ENCODE results near the gene SPDEF. TPM values are rescaled to one million over a fixed set of nuclear protein-coding genes. Genes with fewer than 3 reads are reported as not detected.
A peak's percentile ranks its signal among the peaks of the same experiment; 100 is the strongest.

Gene SPDEF
- total and polyA plus RNA-seq, 5 experiments from 2014 or later, result not detected

DNA sequence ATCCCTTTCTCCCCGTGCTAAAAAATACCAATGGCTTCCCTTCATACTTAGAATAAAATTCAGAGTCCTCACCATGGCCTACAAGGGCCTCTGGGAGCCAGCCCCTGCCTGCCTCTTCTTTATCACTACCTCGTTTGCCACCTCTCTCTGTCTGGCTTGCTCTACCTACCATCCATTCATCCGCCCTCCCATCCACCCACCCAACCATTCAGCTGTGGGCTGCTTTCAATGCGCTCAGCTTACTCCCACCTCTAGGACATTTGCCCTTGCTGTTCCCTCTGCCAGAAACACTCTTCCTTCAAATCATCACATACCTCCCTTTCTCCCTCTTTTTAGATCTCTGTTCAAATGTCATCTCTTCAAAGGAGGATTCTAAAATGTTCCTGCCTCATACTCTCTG, 45.8 kb downstream of the SPDEF start:
- H3K36me3 Mint-ChIP-seq, result peaks cover 0 to 4% (median 0%) of the 10 kb centered on the region in 3 donors
- peak in 1 of 10 donors; percentile 50 for DNase-seq
- POLR2A ChIA-PET, result no interaction called here
- no peak overlapping the region for H3K27ac Mint-ChIP-seq
- ATAC-seq, result no peak
- no peak overlapping the region for H3K4me3 Mint-ChIP-seq
- peaks cover 0 to 14% (median 7%) of the 10 kb centered on the region in 5 donors for H3K27me3 Mint-ChIP-seq
- H3K4me1 Mint-ChIP-seq, result no peaks in the 10 kb centered on the region
- peaks cover 0 to 7% (median 4%) of the 10 kb centered on the region in 9 donors for H3K9me3 Mint-ChIP-seq

DNA sequence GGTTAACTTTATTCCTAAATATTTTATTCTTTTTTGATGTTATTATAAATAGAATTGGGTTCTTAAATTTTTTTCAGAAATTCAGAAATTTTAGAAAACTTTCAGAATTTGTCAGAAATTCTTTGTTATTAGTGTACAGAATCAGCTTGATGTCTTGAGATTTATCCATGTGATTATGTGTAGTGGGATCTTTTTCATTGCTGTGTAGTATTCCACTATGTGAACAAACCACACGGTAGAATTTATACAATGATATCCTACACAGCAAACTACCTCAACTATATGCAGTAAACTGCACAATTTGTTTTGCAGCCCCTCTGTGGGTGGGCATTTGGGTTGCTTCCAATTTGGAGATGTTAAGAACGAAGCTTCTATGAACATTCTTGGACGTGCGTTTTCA, 46.3 kb downstream of the SPDEF start:
- no peak overlapping the region for H3K4me3 Mint-ChIP-seq
- peaks cover 0 to 14% (median 7%) of the 10 kb centered on the region in 5 donors for H3K27me3 Mint-ChIP-seq
- peaks cover 0 to 7% (median 4%) of the 10 kb centered on the region in 9 donors for H3K9me3 Mint-ChIP-seq
- no peaks in the 10 kb centered on the region for H3K4me1 Mint-ChIP-seq
- POLR2A ChIA-PET, result no interaction called here
- H3K36me3 Mint-ChIP-seq, result peaks cover 0 to 4% (median 0%) of the 10 kb centered on the region in 3 donors
- DNase-seq (no peak), ATAC-seq (no peak)
- no peak overlapping the region for H3K27ac Mint-ChIP-seq

DNA sequence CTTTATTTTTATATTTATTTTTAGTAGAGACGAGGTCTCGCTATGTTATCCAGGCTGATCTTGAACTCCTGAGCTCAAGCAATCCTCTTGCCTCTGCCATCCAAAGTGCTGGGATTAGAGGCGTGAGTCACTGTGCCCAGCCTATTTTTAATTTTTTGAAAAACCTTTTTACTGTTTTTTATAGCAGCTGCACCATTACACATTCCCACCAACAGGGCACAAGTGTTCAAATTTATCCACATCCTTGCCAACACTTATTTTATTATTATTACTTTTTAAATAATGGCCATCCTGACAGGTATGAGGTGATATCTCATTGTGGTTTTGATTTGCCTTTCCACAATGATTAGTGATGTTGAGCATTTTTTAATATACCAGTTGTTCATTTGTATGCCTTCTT, 47.7 kb downstream of the SPDEF start:
- Mint-ChIP-seq H3K9me3 (peaks cover 0 to 7% (median 4%) of the 10 kb centered on the region in 9 donors), H3K4me1 (no peaks in the 10 kb centered on the region), H3K27me3 (peaks cover 0 to 4% (median 1%) of the 10 kb centered on the region in 5 donors), H3K4me3 (no peak overlapping the region), H3K27ac (no peak overlapping the region), H3K36me3 (peaks cover 0 to 4% (median 0%) of the 10 kb centered on the region in 3 donors)
- DNase-seq, result no peak
- ATAC-seq, result no peak
- POLR2A ChIA-PET, result no interaction called here

DNA sequence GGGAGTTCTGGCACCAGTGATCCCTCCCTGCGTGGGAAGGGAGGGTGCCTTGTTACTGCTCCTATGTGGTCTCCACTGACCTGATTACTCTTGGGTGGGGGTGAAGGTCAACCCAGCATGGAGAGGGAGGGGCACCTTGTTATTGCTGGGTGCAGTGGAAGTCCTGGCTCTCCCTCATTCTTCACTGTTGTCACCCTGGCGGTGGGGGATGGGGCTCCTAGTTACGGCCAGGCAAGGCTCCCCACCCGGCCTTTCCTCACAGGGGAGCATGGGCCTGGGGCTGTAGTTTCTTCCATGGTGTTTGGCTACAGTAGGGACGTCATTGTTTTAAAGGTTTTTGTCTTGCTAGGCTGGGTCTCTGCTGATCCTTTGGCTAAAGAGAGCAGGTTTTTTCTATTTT, 49.4 kb downstream of the SPDEF start:
- Mint-ChIP-seq H3K4me1 (no peaks in the 10 kb centered on the region), H3K9me3 (peaks cover 0 to 12% (median 4%) of the 10 kb centered on the region in 9 donors), H3K4me3 (no peak overlapping the region), H3K27me3 (peaks cover 0 to 2% (median 1%) of the 10 kb centered on the region in 5 donors), H3K27ac (peak overlapping the region in 1 of 10 donors; percentile 20), H3K36me3 (peaks cover 0 to 4% (median 2%) of the 10 kb centered on the region in 3 donors)
- DNase-seq, result no peak
- POLR2A ChIA-PET, result no interaction called here
- ATAC-seq, result no peak

DNA sequence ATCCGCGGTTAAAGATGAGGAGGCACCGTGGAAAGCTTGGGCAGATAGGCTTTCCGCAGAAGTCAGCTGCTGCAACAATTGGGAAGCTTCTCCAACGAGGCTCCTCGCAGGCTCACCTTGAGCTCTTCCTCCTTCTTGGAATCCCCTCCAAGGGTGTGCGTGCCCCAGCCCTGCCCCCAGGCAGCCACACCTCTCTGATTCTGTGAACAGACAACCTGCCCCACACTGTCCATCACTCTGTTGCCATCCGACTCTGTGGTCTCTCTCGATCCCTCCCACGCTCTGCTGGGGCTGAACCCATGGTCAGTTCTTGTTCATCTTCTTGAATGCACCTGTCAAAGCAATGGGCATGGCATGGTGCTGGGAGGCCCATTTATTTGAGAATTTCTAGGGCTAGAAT, 58.7 kb downstream of the SPDEF start:
- Mint-ChIP-seq H3K9me3 (peaks cover 0 to 25% (median 2%) of the 10 kb centered on the region in 9 donors), H3K36me3 (peaks cover 0 to 2% (median 0%) of the 10 kb centered on the region in 3 donors), H3K4me3 (no peak overlapping the region), H3K27me3 (peaks cover 0 to 3% (median 0%) of the 10 kb centered on the region in 5 donors), H3K4me1 (no peaks in the 10 kb centered on the region), H3K27ac (peak overlapping the region in 1 of 10 donors; percentile 47)
- POLR2A ChIA-PET, result no interaction called here
- no peak for DNase-seq
- ATAC-seq, result no peak

DNA sequence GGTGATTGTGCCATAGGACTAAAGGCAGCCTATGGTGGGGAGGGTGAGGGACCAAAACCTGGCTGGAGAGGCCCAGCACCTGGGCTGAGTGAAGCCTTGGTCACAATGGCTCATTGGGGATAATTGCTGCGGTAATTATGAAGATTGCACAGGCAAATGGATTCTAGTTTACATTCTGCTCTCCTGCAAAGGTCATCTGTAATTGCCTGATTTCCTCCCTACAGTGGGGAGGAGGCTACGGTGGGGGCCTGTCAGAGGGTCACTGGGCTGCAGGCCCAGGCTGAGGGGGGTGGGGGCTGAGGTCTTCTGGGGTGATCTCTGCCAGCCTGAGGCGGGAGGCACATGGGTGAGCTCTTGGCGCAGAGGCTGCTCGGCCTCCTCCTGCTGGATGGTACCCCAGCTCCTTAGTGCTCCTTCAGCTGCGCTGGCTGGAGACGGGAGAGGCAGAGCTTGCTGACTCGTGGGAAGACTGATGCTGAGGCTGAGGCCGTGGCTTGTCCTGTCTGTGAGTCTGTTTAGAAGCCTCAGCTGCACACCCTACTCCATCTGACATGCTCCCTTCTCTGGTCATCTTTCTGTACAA, 59.9 kb downstream of the SPDEF start:
- Mint-ChIP-seq H3K9me3 (peaks cover 0 to 22% (median 0%) of the 10 kb centered on the region in 9 donors), H3K27me3 (peaks cover 0 to 3% (median 0%) of the 10 kb centered on the region in 5 donors), H3K36me3 (no peaks in the 10 kb centered on the region), H3K27ac (no peak overlapping the region), H3K4me3 (no peak overlapping the region), H3K4me1 (no peaks in the 10 kb centered on the region)
- POLR2A ChIA-PET, result no interaction called here
- ATAC-seq, result no peak
- DNase-seq, result no peak

DNA sequence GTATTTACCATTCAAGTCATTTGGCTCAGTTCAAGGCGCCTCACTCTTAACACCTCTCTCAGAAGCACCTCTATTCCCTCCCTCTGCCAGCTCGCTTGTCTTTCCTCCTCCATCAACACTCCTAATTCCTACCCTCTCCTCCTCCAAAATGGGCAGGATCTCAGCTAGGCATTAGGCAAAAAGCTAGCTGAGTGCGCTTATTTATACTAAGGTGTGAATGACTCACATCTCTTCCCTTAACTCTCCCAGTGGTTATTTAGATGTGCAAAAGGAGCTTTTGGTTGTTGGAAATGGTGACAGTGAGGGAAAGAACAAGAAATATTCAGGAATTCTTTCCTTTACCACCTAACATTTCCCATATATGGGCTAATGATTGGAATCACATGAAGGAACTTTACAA, 61.2 kb downstream of the SPDEF start:
- DNase-seq, result no peak
- no peaks in the 10 kb centered on the region for H3K4me1 Mint-ChIP-seq
- H3K36me3 Mint-ChIP-seq, result no peaks in the 10 kb centered on the region
- peaks cover 0 to 9% (median 0%) of the 10 kb centered on the region in 9 donors for H3K9me3 Mint-ChIP-seq
- peaks cover 0 to 3% (median 0%) of the 10 kb centered on the region in 5 donors for H3K27me3 Mint-ChIP-seq
- POLR2A ChIA-PET, result no interaction called here
- ATAC-seq, result no peak
- no peak overlapping the region for H3K4me3 Mint-ChIP-seq
- no peak overlapping the region for H3K27ac Mint-ChIP-seq

DNA sequence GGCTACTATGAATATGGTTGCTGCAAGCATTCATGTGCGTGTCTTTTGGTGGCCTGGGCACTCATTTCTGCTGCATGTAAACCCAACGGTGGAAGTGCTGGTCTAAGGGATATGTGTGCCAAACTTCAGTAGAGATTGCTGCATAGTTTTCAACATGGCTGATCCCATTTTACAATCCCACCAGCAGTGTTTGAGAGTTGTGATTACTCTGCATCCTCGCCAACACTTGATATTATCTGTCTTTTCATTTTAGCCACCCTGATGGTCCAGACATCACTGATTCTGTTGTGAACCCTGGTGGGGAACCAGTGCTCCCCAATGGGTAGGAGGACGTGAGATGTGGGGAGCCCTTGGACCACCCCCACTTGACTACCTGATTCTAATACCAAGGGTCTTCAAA, 62.8 kb downstream of the SPDEF start:
- no peak for ATAC-seq
- Mint-ChIP-seq H3K4me3 (no peak overlapping the region), H3K9me3 (no peaks in the 10 kb centered on the region), H3K27ac (no peak overlapping the region), H3K4me1 (no peaks in the 10 kb centered on the region), H3K27me3 (peaks cover 0 to 3% (median 0%) of the 10 kb centered on the region in 5 donors), H3K36me3 (no peaks in the 10 kb centered on the region)
- POLR2A ChIA-PET, result no interaction called here
- no peak for DNase-seq

DNA sequence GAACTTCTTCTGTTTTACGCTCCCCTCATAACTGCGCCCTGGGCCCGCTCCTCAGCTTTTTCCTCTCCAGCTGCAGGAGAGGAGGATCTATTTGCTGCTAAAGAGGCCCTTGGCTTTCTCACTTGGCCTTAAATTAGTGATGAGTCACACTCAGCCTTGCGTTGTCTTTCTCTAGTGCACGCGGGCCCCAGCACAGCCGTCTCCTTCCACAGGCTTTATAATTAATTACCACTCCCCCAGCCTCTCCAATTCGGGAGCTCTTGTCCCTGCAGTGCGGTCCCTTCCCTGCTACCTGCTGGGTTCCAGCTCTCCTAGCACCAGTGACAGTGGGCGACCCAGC, 65.1 kb downstream of the SPDEF start:
- Mint-ChIP-seq H3K27ac (no peak overlapping the region), H3K4me1 (peaks cover 3 to 9% (median 8%) of the 10 kb centered on the region in 4 donors), H3K4me3 (no peak overlapping the region), H3K9me3 (no peaks in the 10 kb centered on the region), H3K27me3 (peaks cover 0 to 2% (median 0%) of the 10 kb centered on the region in 5 donors), H3K36me3 (no peaks in the 10 kb centered on the region)
- ATAC-seq (no peak), DNase-seq (no peak)
- POLR2A ChIA-PET, result no interaction called here

DNA sequence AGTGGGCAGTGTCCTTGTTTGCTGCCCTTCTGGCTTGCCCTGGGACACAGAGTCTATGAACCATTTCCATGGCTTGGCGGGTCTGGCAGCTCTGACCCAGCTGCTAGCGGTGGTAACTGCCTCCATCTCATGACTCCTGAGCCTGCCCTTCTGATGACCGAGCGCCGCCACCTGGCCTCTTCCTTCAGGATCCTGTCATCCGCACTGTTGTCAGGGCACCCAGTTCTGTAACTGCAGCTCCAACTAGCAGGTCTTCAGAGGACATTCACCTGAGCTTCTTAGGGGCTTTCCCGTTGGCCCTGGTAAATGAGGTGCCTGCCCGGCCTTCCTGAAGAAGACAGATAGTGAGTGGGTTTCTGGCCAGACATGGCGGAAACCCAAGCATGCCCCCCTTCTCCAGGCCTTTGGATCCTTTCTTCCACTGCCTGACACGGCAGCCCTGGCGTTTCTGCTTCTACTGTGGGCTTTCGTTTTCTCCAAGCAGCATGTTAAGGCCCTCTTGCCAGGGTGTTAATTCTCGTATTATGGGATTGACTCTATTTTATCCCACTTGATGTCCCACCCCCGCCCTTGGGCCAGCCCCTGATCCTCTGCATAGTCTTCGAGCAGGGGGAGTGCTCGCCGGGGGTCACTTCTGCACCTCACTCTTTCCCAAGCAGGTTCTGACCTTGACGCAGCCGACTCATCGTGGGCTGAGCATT, 65.6 kb downstream of the SPDEF start:
- ATAC-seq (no peak), DNase-seq (no peak)
- Mint-ChIP-seq H3K4me3 (no peak overlapping the region), H3K9me3 (no peaks in the 10 kb centered on the region), H3K4me1 (peaks cover 8 to 14% (median 13%) of the 10 kb centered on the region in 4 donors), H3K27ac (no peak overlapping the region), H3K27me3 (peaks cover 0 to 2% (median 0%) of the 10 kb centered on the region in 5 donors), H3K36me3 (no peaks in the 10 kb centered on the region)
- POLR2A ChIA-PET, result no interaction called here

DNA sequence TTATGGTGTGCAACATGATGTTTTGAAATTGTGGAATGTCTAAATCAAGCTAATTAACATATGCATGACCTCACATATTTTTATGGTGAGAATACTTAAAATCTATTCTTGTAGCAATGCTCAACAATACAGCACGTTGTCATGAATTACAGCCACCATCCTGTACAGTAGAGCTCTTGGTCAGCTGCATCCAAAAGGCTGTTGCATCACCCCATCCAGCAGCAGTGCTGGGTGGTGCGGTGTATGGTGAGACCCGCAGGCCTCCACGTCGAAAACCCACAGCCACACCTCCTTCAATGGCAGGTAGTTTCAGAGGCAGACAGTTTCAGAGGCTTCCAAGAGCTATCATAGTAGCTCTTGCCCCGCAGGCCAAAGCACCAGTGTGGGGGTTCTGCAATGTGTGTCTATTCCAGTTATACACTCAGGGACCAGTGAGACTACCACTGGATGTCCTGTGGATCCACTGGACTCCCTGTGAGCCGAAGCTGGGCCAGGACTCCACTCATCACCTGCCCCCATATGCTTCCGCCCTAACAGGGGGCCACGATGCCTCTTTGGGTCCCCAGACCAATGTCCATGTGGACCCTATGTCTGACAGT, 66.8 kb downstream of the SPDEF start:
- Mint-ChIP-seq H3K9me3 (no peaks in the 10 kb centered on the region), H3K27ac (peak overlapping the region in 1 of 10 donors; percentile 43), H3K4me3 (no peak overlapping the region), H3K36me3 (no peaks in the 10 kb centered on the region), H3K4me1 (peaks cover 16 to 26% (median 25%) of the 10 kb centered on the region in 4 donors), H3K27me3 (peaks cover 0 to 2% (median 0%) of the 10 kb centered on the region in 5 donors)
- DNase-seq, result no peak
- ATAC-seq, result no peak
- POLR2A ChIA-PET, result no interaction called here
